ENCODE data around the gene OPN4. TPM values are rescaled to one million over a fixed set of nuclear protein-coding genes. Genes with fewer than 3 reads are reported as not detected.

OPN4 gene
- total RNA-seq, 2 experiments from 2014 or later, result not detected

- H3K9me3 ChIP-seq (ENCODE audit: low read length), result no peaks in the 10 kb centered on the region
- DNase-seq (ENCODE audit: low spot score), result no peak
- no peaks in the 10 kb centered on the region for H3K36me3 ChIP-seq (ENCODE audit: insufficient read depth, low read length)
- POLR2A ChIA-PET, result interaction anchor here (0.5 kb wide), 1 partner anchor 33 kb away, joined by 3 read pairs; no protein-coding TSS in a partner anchor
- no peak overlapping the region for H2AFZ ChIP-seq (ENCODE audit: low read length)
- H4K20me1 ChIP-seq (ENCODE audit: insufficient read depth, low read length), result no peaks in the 10 kb centered on the region
- H3K4me3 ChIP-seq (ENCODE audit: low read depth, low read length, poor library complexity, severe bottlenecking), result no peak overlapping the region
- H3K9me2 ChIP-seq (ENCODE audit: insufficient read depth, low read length), result no peaks in the 10 kb centered on the region
- TF ChIP-seq, protein P1, sequence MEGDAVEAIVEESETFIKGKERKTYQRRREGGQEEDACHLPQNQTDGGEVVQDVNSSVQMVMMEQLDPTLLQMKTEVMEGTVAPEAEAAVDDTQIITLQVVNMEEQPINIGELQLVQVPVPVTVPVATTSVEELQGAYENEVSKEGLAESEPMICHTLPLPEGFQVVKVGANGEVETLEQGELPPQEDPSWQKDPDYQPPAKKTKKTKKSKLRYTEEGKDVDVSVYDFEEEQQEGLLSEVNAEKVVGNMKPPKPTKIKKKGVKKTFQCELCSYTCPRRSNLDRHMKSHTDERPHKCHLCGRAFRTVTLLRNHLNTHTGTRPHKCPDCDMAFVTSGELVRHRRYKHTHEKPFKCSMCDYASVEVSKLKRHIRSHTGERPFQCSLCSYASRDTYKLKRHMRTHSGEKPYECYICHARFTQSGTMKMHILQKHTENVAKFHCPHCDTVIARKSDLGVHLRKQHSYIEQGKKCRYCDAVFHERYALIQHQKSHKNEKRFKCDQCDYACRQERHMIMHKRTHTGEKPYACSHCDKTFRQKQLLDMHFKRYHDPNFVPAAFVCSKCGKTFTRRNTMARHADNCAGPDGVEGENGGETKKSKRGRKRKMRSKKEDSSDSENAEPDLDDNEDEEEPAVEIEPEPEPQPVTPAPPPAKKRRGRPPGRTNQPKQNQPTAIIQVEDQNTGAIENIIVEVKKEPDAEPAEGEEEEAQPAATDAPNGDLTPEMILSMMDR (conservative IDR thresholded peaks at IDR 0.05; ENCODE audit: low read length), result no peak
- no peak for TF ChIP-seq EZH2phosphoT487 (IDR thresholded peaks at IDR 0.05; ENCODE audit: borderline replicate concordance, low read depth, low read length)
- BruUV-seq (replicated peaks), result no TSS peak
- H3K79me2 ChIP-seq (ENCODE audit: insufficient read depth, low read depth, low read length), result no peaks in the 10 kb centered on the region
- no peak overlapping the region for H3K4me2 ChIP-seq (ENCODE audit: low read length)
- CTCF ChIA-PET (ENCODE audit: unreplicated experiment), result no interaction called here
- no peak overlapping the region for H3K27ac ChIP-seq (ENCODE audit: low read depth, low read length, poor library complexity, severe bottlenecking)
- H3K4me1 ChIP-seq (ENCODE audit: insufficient read depth, low read length, poor library complexity, severe bottlenecking), result peaks cover 14% of the 10 kb centered on the region
- intact Hi-C loops (cut with micrococcal nuclease; ENCODE audit: unreplicated experiment), result no loop called here
Observed at GRCh38 chr10:86708068-86708782, 53.9 kb downstream of the OPN4 start.

- H3K27ac ChIP-seq (ENCODE audit: low read depth, low read length, poor library complexity, severe bottlenecking), result no peak overlapping the region
- ChIA-PET POLR2A (no interaction called here), CTCF (ENCODE audit: unreplicated experiment) (no interaction called here)
- no peaks in the 10 kb centered on the region for H4K20me1 ChIP-seq (ENCODE audit: insufficient read depth, low read length)
- H3K9me3 ChIP-seq (ENCODE audit: low read length), result no peaks in the 10 kb centered on the region
- no peak overlapping the region for H3K4me3 ChIP-seq (ENCODE audit: low read depth, low read length, poor library complexity, severe bottlenecking)
- no peaks in the 10 kb centered on the region for H3K79me2 ChIP-seq (ENCODE audit: insufficient read depth, low read depth, low read length)
- H2AFZ ChIP-seq (ENCODE audit: low read length), result no peak overlapping the region
- DNase-seq (ENCODE audit: low spot score), result no peak
- TF ChIP-seq, protein P1 (conservative IDR thresholded peaks at IDR 0.05; ENCODE audit: low read length), result no peak
- no peak for TF ChIP-seq EZH2phosphoT487 (IDR thresholded peaks at IDR 0.05; ENCODE audit: borderline replicate concordance, low read depth, low read length)
- H3K4me2 ChIP-seq (ENCODE audit: low read length), result no peak overlapping the region
- peaks cover 14% of the 10 kb centered on the region for H3K4me1 ChIP-seq (ENCODE audit: insufficient read depth, low read length, poor library complexity, severe bottlenecking)
- H3K36me3 ChIP-seq (ENCODE audit: insufficient read depth, low read length), result no peaks in the 10 kb centered on the region
- no TSS peak for BruUV-seq (replicated peaks)
- intact Hi-C loops (cut with micrococcal nuclease; ENCODE audit: unreplicated experiment), result no loop called here
- H3K9me2 ChIP-seq (ENCODE audit: insufficient read depth, low read length), result no peaks in the 10 kb centered on the region
Observed at GRCh38 chr10:86708783-86709380, 54.5 kb downstream of the OPN4 start.

All from OCI-LY7 (cell line).